ENCODE results near the gene CACNB4.
"Not testable (repeated sequence)": the region's sequence is repeated elsewhere in the genome, so short reads cannot be mapped to it uniquely, and the experiment has no call there.

CACNB4 gene

DNA sequence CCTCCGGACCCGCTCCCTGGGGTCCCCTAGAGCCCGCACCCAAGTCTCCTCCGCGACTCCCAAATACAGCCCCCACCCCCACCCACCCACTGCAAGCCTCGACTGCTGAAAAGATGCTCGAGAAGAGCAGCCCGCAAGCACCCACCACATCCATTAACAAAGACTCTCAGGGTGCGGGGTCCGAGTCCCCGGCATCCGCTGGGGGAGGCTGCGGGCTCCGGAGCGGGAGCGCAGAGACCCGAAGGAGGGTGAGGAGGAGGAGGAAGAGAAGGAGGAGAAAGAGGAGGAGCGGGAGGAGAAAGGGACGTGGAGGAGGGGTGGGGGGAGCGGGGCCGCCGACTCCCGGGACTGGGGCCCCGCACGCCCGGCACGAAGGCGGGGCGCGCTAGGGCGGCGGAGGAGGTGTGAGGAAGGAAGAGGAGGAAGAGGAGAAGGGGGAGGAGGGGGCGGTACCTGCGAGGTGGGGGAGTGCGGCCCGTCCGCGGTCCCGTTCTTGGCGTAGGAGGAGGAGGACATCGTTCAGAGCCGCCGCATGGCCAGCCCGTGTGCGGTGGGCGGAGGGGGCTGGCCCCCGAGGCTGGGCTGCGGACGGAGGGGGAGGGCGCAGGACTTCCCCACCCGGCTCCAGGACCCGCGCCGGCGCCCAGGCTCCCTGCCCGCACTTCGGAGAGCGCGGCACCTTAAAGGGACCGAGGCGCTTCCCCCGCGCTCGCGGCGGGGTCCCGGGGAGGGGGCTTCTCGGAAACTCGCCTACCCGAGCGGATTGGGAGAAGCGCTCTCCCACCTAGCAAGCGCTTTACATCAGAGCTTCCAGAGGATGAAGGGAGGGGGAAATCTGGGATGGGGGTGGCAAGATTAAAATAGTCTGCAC, at the start of gene CACNB4:
Gene CACNB4 (minus strand): TSS at position 549 of the 871 bp plus-strand sequence.
- in situ Hi-C loops (cut with MboI; ENCODE audit: low sequenced_read_pairs), result no loop called here

DNA sequence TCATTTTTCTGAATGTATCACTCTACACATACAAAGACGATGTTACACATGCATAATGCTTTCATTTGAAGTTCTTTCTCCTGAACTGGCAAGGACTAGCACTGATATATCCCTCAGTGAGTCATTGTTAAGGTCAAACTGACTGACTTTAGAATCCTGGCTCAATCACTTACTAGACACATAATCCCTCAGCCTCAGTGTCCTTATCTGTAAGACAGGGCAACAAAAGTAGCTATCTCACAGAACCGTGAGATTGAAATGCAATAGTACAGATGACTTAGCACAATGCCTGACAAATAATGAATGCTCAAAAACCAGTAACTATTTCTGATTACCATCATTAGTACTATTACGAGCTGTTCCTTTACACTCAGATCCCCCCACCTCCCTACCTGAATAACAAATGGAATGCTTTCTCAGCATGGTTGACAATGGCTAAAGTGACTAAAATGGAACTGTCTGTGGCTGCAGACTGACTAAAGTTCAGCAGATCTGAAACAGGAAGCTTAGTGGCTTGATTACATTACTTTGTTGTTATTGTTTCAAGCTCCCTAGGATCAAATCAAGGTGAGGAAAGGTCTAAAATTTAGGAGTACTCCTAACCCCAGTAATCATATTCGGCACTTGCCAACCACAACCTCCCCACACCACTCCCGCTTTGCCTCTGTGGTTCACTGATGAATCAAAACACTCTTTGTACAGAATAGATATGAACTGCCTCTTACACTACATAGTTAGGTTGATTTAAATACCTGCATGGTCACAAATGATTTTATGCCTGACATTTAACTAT, 35.8 kb upstream of the CACNB4 start:
- in situ Hi-C loops (cut with MboI; ENCODE audit: low sequenced_read_pairs), result no loop called here

DNA sequence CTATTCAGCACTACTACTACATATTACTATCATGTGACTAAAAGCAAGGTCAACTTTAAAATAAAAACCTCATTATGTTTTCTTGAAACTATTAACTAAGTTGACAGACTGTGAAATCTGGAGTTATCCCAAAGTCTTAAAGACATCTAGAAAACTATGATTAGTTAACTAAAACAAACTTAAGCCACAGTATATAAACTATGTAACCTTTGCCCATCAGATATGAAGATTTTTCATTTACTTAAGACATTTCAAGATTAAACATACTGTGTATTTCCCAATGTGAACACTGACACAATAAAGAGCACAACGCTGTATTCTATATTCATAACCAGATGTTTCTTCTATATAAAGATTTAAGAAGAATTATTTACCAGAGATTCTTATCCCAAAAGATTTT, 33.5 kb upstream of the CACNB4 start:
- in situ Hi-C loops (cut with MboI; ENCODE audit: low sequenced_read_pairs), result no loop called here

DNA sequence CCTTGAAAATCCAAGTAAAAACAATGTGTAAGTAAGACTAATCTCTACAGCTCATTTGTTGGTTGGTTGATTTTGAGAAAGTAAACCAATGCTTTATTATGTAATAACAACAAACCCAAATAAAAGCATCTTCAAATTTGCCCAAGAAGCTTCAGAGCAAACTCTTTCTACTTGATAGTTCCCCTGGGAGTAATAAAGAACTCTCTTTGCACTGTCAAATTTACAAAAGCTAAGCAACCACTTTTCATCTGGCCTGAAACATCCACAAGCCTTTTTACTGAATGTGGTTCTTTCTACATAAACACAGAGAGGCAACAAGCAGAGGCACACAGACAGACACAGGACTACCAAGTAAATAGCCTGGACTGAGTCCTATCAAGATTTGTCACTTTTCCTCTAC, 28.8 kb upstream of the CACNB4 start:
- in situ Hi-C loops (cut with MboI; ENCODE audit: low sequenced_read_pairs), result no loop called here

DNA sequence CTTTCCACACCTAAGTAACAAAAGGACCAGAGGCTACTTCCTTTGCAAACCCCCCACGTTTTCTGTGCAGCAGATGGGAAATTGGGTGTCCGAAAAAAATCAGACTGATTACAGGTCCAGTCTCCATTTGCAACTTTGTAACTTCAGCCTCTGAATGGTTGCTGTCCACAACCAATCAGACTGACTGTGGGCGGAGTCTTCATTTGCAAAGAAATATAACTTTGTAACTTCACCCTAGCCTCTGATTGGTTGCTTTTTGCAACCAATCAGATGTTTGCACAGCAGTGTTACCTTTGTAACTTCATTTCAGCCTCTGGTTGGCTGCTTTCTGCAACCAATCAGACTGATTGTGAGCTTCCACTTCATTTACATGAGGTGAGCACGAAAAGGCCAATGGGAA, 27.8 kb upstream of the CACNB4 start:
- in situ Hi-C loops (cut with MboI; ENCODE audit: low sequenced_read_pairs), result no loop called here

DNA sequence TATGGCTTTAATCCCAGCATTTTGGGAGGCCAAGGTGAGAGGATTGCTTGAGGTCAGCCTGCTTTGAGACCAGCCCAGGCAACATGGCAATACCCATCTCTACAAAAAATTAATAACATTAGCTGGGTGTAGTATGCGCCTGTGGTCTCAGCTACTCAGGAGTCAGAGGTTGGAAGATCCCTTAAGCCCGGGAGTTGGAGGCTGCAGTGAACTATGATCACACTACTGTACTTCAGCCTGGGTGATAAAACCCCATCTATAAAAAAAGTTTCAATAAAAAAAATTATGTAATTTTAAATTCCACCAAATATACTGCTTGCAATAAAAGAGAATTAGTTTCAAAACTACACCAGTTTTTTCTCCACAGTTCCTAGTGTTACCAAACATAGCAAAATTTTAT, 23.3 kb upstream of the CACNB4 start:
- in situ Hi-C loops (cut with MboI; ENCODE audit: low sequenced_read_pairs), result no loop called here

DNA sequence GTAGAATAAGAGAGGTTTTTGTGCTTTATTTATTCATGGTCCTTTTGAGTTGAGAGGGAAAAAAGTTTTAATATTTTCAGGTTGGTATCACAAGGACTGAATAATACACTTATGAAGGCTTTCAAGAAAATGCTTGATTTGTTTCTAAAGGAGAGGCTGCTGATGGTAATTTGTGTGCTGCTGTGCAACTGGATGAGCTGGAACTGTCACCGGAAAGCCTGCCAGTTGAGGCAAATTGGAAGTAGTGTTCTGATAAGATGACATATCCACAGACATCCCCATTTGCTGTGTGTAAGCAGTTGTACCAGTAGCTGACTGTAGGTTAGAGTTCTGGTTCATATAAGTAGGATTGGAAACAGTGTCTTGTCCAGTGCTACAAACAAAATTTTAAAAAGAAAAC, 21.6 kb upstream of the CACNB4 start:
- in situ Hi-C loops (cut with MboI; ENCODE audit: low sequenced_read_pairs), result no loop called here

DNA sequence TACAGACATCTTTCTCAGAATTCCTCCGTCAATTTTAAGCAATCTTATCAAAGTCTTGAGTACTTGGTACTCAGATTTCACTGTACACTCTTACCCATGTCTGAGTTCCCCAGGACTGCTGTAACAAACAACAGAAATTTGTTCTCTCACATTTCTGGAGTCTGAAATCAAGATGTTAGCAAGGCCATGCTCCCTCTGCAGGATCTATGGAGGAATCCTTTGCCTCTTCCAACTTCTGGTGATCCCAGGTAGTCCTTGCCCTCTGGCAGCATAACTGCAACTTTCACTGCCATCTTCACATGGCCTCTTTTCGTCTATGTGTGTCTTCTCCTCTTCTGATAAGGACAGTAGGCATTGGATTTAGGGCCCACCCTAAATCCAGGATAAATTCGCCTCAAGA, 17.1 kb upstream of the CACNB4 start:
- in situ Hi-C loops (cut with MboI; ENCODE audit: low sequenced_read_pairs), result no loop called here

DNA sequence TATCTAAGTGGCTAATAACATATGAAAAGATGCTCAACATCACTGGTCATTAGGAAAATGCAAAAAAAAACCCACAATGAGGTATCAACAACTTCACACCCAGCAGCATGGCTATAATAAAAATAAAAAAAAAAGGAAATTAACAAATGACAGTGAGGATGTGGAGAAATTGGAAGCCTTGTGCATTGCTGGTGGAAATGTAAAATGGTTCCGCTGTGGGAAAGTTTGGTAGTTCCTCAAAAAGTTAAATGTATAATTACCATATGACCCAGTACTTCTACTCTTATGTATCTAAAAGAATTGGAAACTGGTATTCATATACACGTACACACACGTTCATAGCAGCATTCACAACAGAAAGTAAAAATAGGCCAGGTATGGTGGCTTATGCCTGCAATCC, 15.5 kb upstream of the CACNB4 start:
- in situ Hi-C loops (cut with MboI; ENCODE audit: low sequenced_read_pairs), result no loop called here

DNA sequence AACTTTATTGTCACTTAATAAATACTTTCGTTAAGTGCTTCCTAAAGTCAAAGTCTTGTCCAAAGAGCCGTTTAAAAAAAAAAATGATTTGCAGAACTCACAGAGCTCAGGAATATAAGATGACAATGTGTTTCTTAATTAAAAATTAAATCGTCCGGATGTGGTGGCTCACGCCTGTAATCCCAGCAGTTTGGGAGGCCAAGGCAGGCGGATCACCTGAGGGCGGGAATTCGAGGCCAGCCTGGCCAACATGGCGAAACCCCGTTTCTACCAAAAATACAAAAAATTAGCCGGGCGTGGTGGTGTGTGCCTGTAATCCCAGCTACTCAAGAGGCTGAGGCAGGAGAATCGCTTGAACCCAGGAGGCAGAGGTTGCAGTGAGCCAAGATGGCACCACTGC, 8.3 kb upstream of the CACNB4 start:
- in situ Hi-C loops (cut with MboI; ENCODE audit: low sequenced_read_pairs), result not testable (repeated sequence)

DNA sequence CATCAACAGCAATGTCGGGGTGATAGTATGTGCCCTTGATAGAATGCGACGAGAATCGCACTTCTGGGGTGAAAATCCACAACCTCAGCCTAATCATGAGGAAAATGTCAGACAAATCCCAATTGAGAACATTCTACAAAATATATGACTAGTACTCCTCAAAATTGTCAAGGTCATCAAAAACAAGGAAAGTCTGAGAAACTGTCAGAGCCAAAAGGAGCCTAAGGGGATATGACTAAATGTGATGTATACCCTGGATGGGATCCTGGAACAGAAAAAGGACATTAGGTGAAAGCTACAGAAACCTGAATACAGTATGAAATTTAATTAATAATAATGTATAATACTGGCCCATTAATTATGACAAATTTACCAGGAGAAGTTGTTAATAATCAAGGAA, 7.6 kb upstream of the CACNB4 start:
- in situ Hi-C loops (cut with MboI; ENCODE audit: low sequenced_read_pairs), result no loop called here

DNA sequence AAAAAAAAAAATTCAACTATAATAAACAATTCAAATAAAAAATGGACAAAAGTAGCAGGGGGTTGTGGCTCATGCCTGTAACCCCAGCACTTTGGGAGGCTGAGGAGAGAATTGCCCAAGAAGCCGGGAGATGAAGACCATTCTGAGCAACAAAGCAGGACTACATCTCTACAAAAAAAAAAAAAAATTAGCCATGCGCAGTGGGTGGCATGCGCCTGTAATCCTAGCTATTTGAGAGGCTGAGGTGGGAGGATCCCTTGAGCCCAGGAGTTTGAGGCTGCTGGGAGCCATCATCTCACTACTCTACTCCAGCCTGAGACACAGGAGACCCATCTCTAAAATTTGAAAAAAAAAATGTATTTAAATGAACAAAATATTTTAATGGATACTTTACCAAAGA, 4.4 kb upstream of the CACNB4 start:
- in situ Hi-C loops (cut with MboI; ENCODE audit: low sequenced_read_pairs), result no loop called here

DNA sequence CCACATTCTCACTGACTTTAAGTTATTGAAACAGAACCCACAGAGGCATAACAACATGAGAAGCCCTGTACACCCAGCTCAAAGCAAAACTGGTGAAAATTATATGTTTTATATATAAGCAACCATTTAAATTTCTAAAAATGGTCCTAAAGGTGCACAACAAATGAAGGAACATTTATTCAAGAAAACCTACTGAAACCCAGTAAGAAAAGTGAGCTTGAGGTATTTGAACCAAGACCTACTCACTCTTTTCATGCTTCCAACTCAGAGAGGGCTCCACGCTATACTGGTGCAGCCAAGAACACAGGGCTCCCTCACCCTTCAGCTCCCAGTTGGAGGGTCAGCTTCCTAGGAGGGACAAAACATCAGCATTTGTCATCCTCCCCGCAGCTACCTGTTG, 2.1 kb upstream of the CACNB4 start:
- in situ Hi-C loops (cut with MboI; ENCODE audit: low sequenced_read_pairs), result no loop called here

DNA sequence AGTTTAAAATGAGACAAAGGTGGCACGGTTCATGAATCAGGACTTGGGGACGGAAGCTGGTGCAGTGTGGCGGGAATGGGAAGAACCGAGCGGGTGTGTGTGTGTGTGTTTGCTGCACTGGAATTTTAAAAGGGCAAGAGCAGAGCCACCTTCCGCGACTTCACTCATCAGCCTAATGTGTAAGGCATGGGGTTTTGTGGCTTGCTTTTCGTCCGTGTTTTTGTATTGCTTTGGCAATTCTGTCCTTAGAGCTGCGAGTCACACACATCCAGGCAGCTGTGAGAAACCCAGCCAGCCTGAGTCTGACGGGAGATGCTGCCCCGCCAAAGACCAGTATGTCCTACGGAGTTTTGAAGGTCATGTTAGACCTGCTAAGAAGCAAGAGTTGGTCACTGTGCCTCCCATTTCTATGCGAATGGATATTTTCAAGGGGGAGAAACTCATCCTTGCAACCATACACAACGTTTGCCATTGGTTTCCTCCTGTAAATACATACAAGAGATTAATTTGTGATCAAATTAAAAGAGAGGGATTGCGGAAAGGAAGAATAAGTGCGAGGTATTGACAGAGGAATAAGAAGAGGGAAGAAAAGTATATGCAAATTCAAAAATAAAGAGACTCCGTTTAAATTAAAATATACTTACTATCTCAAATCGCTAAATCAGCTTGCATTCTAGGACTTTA, 665 bp upstream of the CACNB4 start:
- in situ Hi-C loops (cut with MboI; ENCODE audit: low sequenced_read_pairs), result no loop called here

DNA sequence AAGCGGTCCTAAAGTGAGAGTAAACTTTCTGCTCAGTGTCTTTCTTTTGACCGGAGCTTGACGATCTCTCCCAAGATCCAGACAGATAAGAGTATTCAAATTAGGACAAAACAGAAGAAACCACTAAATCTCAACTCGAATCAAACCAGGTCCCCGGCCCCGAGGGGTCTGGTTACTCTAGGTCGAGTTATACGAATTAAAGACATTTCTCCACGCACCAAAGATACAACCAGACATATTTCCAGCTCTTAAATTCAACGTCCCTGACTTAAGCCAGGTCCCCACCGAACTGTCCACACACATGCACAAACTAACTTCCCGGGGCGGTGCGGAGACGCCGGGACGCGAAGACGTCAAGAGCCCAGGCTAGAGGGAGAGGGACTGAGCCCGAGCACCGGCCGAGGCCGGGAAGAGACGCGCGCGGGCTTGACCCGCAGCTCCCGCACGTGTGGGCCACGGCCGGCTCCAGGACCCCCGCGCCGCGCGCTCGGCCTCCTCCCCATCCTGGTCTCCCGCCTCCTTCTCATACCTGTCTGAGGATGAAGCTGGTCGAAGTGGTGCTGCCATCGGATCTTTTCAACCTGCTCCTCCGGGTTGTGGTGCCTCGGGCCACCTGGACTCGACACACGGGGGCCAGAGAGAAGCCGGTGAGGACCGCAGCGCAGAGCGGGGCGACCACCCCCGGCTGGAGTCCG, 896 bp downstream of the CACNB4 start:
- in situ Hi-C loops (cut with MboI; ENCODE audit: low sequenced_read_pairs), result no loop called here

DNA sequence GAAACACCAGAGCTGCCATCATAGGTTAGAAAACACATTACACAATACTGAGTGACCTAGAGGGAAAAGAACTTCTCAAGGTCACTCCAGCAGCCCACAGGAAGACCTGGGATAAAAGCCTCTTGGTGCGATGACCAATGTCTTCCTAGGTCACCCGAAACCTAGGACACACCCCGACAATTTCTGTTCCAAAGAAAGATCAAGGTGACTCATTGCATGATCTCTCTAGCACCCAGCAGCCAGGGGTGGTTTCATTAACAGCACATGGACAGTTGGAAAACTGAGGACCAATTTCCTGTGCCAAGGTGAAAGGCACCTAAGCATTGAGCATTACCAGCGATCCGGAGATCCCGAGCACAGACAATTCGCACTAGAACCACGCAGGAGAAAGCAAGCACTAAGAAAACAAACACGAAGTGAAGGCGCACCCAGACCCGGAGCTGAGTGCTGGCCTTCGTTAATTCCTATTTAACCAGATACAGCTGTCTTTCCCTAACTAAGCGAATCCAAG, 1.5 kb downstream of the CACNB4 start:
- in situ Hi-C loops (cut with MboI; ENCODE audit: low sequenced_read_pairs), result no loop called here

DNA sequence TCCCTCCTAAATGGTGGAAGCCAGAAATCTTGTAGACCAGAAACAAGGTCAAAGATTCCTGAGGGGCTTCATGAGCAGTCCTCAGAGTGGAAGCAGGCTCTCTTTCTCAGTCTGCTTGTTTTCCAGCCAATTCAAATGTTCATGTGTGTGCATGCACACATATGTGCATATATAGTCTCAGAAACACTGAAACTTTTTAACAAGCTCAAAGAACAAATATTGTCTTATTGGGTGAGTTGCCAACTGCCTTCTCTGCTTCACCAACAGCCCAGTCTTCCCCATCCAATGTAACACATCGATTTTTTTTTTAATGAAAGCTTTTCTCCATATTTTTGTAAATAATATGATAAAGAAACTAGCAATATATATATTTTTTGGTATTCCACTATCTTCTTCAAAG, 3.7 kb downstream of the CACNB4 start:
- in situ Hi-C loops (cut with MboI; ENCODE audit: low sequenced_read_pairs), result no loop called here

DNA sequence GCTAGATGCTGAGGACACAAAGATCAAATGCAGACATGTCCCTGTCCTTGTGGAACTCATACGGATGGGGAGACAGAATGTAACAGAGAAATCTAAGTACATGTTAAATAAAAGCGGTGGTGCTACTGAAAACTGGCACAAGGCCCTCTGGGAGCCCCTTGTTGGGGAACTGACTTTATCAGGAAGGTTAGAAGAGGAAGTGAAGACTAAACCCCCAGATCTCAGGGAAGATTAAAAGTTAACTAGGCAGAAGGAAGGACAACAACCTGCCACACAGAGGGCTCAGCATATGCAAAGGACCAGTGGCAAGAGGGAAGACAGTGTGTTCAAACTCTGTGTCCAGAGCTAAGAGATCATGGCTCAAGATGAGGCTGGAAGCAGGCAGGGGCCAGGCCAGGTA, 4.8 kb downstream of the CACNB4 start:
- in situ Hi-C loops (cut with MboI; ENCODE audit: low sequenced_read_pairs), result no loop called here

DNA sequence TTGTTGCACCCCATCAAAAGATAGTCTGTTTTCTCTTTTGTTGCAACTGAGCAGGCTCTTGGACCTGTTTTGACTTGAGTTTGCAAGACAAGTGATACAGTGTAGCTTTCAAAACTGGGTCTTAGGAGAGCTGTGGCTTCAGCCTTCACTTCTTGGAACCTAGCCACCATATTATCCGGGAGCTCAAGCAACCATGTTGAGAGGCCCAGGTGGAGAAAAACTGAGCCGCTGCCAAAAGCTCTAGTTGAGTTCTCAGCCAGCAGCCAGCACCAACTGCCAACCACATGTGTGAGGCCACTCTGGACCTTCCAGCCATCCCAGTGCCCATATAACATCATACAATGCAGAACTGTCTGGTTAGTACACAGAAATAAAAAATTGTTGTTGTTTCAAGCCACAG, 5.4 kb downstream of the CACNB4 start:
- in situ Hi-C loops (cut with MboI; ENCODE audit: low sequenced_read_pairs), result no loop called here

DNA sequence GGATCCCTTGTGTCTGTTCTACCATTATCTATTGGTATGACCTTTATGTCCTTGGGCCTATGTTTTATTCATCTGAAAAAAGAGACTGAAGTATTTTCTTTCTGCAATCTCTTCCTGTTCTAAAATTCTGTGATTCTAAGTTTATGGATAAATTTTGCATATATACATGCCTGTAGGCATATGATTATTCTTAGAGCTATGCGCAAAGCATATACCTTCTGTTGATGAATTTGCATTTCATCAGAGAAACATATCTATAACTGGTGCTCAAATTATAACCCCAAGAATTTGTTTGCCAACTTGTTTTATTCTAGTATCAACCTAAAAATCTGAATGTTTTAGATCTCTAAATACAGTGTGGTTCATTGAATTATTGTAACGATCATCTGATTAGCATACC, 6.7 kb downstream of the CACNB4 start:
- in situ Hi-C loops (cut with MboI; ENCODE audit: low sequenced_read_pairs), result no loop called here

DNA sequence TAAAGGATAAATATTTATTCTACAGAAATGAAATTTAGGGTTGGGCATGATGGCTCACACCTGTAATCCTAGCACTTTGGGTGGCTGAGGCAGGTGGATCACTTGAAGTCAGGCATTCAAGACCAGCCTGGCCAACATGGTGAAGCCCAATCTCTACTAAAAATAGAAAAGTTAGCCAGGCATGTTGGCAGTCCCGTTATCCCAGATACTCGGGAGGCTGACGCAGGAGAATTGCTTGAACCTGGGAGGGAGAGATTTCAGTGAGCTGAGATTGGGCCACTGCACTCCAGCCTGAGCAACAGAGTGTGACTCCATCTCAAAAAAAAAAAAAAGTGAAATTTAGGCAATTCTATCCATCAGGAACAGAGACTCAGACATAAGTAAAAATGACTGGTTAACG, 8.1 kb downstream of the CACNB4 start:
- in situ Hi-C loops (cut with MboI; ENCODE audit: low sequenced_read_pairs), result not testable (repeated sequence)

Measured in HL-60/S4 treated with retinoic acid at 250 ng/mL for 4 days and 3 days (cell line).